SK-N-SH (cell line): Measurements from ENCODE around the gene HCST.

Experiments
- NFIC ChIP-seq: IDR thresholded peaks from 2 replicates; pipeline ENCODE4 v1.4.0; 2012; ENCODE audit warnings: borderline replicate concordance
- POLR2AphosphoS5 ChIP-seq: IDR thresholded peaks from 2 replicates; pipeline ENCODE4 v1.6.1; 2012; ENCODE audit warnings: low read depth, low read length
- RAD21 ChIP-seq: IDR thresholded peaks from 2 replicates; pipeline ENCODE4 v1.6.1; 2012; ENCODE audit warnings: mild to moderate bottlenecking, low read length
- RXRA ChIP-seq: IDR thresholded peaks from 2 replicates; pipeline ENCODE4 v1.4.0; 2012; ENCODE audit warnings: low read depth, mild to moderate bottlenecking, borderline replicate concordance
- SMC3 ChIP-seq: IDR thresholded peaks from 2 replicates; pipeline ENCODE4 v1.6.1; 2012; ENCODE audit warnings: low read depth, low read length, improper control_type of control experiment
- YY1 ChIP-seq: IDR thresholded peaks from 2 replicates; pipeline ENCODE4 v1.4.0; 2012; ENCODE audit warnings: low read depth, mild to moderate bottlenecking
- TF ChIP-seq, protein P1 (sequence below): fragments of 200-600 bp; sonication (generic); IDR thresholded peaks from 2 replicates; pipeline ENCODE4 v1.6.1; 2017; ENCODE audit warnings: antibody characterized with exemption, mild to moderate bottlenecking, moderate library complexity
- TF ChIP-seq, protein P2 (sequence below): IDR thresholded peaks from 2 replicates; pipeline ENCODE4 v1.4.0; 2012; ENCODE audit warnings: low read depth
- TF ChIP-seq, protein P3 (sequence below): fragments of 150-350 bp; IDR thresholded peaks from 2 replicates; pipeline ENCODE4 v1.6.1; 2016; ENCODE audit warnings: mild to moderate bottlenecking, low read depth, low read length

DNA sequence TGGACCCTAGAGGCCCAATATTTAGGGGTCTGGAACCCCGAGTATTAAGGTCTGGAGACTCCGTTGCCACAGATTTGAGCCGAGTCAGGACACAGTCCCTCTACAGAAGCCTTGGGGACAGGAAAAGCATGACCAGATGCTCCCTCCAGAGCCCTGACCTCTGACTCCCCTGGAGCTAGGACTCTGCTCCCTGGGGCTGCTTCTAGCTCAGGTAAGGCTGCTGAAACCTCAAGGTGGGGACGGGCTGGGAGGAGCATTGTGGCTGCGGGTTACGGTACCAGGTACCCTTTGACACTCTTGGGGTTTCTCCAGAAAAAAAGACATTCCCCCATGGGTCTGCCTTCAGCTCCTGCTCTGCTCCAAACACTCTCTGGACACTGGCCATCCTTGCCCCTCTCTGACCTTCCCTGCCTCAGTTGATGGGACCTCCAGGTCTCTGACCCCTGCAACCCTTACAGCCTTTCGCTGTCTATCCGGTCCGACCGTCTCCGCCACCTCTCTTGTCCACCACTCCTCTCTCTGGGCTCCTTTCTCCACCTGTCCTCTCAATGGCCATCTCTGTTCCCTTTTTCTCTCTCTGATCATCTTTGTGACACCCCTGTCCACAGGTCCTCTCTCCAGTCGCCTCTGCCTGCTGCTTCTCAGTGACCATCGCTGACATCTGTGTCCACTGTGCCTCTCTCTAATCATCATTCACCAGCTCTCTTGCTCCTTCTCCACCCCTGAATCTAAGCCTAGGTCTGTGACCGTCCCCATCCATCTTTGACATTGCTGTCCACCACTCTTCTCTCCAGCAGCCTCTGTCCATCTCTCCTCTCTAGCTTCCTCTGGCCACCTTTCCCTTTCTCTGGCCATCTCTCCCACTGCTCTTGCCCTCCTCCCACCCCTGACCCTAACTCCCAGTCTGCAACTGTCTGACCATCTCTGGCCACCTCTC lies 35.3 kb downstream of the HCST start:
- TF ChIP-seq NFIC (no peak), RAD21 (no peak), SMC3 (no peak), YY1 (no peak), POLR2AphosphoS5 (no peak), RXRA (no peak)
- TF ChIP-seq, protein P1, sequence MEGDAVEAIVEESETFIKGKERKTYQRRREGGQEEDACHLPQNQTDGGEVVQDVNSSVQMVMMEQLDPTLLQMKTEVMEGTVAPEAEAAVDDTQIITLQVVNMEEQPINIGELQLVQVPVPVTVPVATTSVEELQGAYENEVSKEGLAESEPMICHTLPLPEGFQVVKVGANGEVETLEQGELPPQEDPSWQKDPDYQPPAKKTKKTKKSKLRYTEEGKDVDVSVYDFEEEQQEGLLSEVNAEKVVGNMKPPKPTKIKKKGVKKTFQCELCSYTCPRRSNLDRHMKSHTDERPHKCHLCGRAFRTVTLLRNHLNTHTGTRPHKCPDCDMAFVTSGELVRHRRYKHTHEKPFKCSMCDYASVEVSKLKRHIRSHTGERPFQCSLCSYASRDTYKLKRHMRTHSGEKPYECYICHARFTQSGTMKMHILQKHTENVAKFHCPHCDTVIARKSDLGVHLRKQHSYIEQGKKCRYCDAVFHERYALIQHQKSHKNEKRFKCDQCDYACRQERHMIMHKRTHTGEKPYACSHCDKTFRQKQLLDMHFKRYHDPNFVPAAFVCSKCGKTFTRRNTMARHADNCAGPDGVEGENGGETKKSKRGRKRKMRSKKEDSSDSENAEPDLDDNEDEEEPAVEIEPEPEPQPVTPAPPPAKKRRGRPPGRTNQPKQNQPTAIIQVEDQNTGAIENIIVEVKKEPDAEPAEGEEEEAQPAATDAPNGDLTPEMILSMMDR: no peak
- TF ChIP-seq, protein P2, sequence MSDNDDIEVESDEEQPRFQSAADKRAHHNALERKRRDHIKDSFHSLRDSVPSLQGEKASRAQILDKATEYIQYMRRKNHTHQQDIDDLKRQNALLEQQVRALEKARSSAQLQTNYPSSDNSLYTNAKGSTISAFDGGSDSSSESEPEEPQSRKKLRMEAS: no peak
- TF ChIP-seq, protein P3, sequence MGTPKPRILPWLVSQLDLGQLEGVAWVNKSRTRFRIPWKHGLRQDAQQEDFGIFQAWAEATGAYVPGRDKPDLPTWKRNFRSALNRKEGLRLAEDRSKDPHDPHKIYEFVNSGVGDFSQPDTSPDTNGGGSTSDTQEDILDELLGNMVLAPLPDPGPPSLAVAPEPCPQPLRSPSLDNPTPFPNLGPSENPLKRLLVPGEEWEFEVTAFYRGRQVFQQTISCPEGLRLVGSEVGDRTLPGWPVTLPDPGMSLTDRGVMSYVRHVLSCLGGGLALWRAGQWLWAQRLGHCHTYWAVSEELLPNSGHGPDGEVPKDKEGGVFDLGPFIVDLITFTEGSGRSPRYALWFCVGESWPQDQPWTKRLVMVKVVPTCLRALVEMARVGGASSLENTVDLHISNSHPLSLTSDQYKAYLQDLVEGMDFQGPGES: no peak
